CD4-positive, CD25-positive, alpha-beta regulatory T cell (primary cell): ENCODE results near the gene BMP7. TPM values are rescaled to one million over a fixed set of nuclear protein-coding genes. Genes with fewer than 3 reads are reported as not detected.

Source experiments
- ATAC-seq, 2 donors: fragments of 150-1000 bp; cut with Tn5 transposase; one replicate each; pipeline ENCODE4 v1.10.0; 2021; ENCODE audit warnings: low read depth in 2 of 2, moderate number of reproducible peaks in 2 of 2, moderate library complexity in 1 of 2
- DNase-seq, 3 donors: peaks; one replicate each; pipeline versions ENCODE4 v3.0.0 to v3.0.0-alpha.2; 2012 to 2022; ENCODE audit warnings: mixed read lengths in 1 of 3
- H3K27ac ChIP-seq: one replicate; pipeline ENCODE4 v1.7.0; 2013; ENCODE audit warnings: mild to moderate bottlenecking, low read length; ENCODE audit not compliant: insufficient read depth, poor library complexity, severe bottlenecking
- H3K27me3 ChIP-seq: one replicate; pipeline ENCODE4 v1.7.0; 2013; ENCODE audit warnings: low read length; ENCODE audit not compliant: control insufficient read depth, insufficient read depth
- H3K36me3 ChIP-seq: one replicate; pipeline ENCODE4 v1.7.0; 2013; ENCODE audit warnings: mild to moderate bottlenecking, low read length, moderate library complexity; ENCODE audit not compliant: control insufficient read depth, insufficient read depth
- H3K4me1 ChIP-seq: 2 replicates; pipeline ENCODE4 v1.7.0; 2013; ENCODE audit warnings: mild to moderate bottlenecking, low read length; ENCODE audit not compliant: insufficient read depth, control insufficient read depth, poor library complexity, severe bottlenecking
- H3K4me3 ChIP-seq: one replicate; pipeline ENCODE4 v1.7.0; 2013; ENCODE audit warnings: low read depth, mild to moderate bottlenecking, low read length, moderate library complexity
- H3K9me3 ChIP-seq, 2 experiments: 1 replicate in 1 of 2; 2 replicates in 1 of 2; pipeline ENCODE4 v1.7.0; 2013; ENCODE audit warnings: low read length in 2 of 2, mild to moderate bottlenecking in 1 of 2, moderate library complexity in 1 of 2; ENCODE audit not compliant: control insufficient read depth in 2 of 2
- H3K27ac Mint-ChIP-seq, 3 donors: one replicate each; pipeline ENCODE4 v1.8.0; 2020 to 2022; ENCODE audit warnings: mild to moderate bottlenecking in 3 of 3, mixed read lengths in 3 of 3, moderate library complexity in 2 of 3
- H3K27me3 Mint-ChIP-seq: one replicate; pipeline ENCODE4 v1.8.0; 2022; ENCODE audit warnings: mild to moderate bottlenecking, mixed read lengths
- H3K36me3 Mint-ChIP-seq: one replicate; pipeline ENCODE4 v1.8.0; 2020; ENCODE audit warnings: mixed read lengths
- H3K4me1 Mint-ChIP-seq, 4 donors: one replicate each; pipeline ENCODE4 v1.8.0; 2020 to 2022; ENCODE audit warnings: mixed read lengths in 4 of 4, mild to moderate bottlenecking in 1 of 4
- H3K4me3 Mint-ChIP-seq, 4 donors: one replicate each; pipeline ENCODE4 v1.8.0; 2020 to 2022; ENCODE audit warnings: mild to moderate bottlenecking in 4 of 4, mixed read lengths in 4 of 4, moderate library complexity in 3 of 4
- H3K9me3 Mint-ChIP-seq, 7 donors: one replicate each; pipeline ENCODE4 v1.8.0; 2020 to 2022; ENCODE audit warnings: mixed read lengths in 7 of 7, mild to moderate bottlenecking in 3 of 7, moderate library complexity in 2 of 7
- polyA plus RNA-seq, 4 donors: library from polyadenylated mRNA; unstranded; fragments of 300-500 nt; fragmentation: Illumina TruSeq; gene quantifications; one replicate each; pipeline ENCODE4 v1.2.3, GENCODE V29; 2021
- total RNA-seq: library from RNA; stranded (reverse); gene quantifications from one replicate; pipeline ENCODE4 v1.2.3, GENCODE V29; 2022

The BMP7 gene
- total and polyA plus RNA-seq, 5 donors from 2014 or later = not detected

DNA sequence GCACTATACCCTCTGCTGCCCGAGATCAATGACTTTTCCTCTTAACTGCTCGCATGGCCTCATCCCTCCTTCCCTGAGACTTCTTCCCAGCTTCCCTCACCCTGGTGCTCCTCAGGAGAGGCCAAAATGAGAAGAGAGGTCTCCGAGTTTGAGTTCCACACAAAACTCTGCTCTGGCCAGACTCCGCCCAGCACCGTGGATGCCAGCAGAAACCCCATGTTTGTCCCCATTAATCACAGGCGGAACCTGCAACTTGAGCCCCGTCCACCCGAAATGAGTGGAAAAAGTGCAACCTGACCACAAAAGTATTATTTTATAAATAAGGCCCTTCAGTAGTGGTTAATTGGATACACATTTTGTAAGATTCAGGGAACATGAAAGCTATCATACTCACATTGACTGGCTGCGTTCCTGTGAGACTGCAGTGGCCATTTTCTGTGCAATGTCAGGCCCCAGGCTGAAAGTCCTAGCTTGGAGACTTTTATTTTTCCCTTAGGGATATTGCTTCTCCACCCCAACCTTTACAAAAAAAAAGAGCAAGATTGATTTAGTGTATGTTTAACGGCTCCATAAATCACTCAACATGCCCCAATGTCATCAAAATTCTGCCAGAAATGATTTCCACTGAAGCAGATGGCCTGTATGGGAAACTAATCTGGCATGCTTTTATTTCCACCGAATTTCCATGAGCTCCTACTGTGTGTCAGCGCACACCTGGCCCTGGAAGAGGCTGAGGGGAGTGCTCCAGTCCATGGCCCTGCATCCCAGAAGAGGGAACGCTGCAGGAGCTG is 134.6 kb downstream of the BMP7 start:
- DNase-seq (no peak), ATAC-seq (no peak)
- peaks cover 0 to 2% (median 0%) of the 10 kb centered on the region in 7 donors for H3K9me3 Mint-ChIP-seq
- H3K4me1 ChIP-seq = no peaks in the 10 kb centered on the region
- no peak overlapping the region for H3K27ac ChIP-seq
- no peak overlapping the region for H3K4me3 Mint-ChIP-seq
- H3K9me3 ChIP-seq = no peaks in the 10 kb centered on the region
- no peaks in the 10 kb centered on the region for H3K4me1 Mint-ChIP-seq
- H3K4me3 ChIP-seq = no peak overlapping the region
- H3K27me3 Mint-ChIP-seq = peaks cover 6% of the 10 kb centered on the region
- H3K36me3 Mint-ChIP-seq = no peaks in the 10 kb centered on the region
- H3K27ac Mint-ChIP-seq = no peak overlapping the region
- no peaks in the 10 kb centered on the region for H3K36me3 ChIP-seq
- H3K27me3 ChIP-seq = no peaks in the 10 kb centered on the region

DNA sequence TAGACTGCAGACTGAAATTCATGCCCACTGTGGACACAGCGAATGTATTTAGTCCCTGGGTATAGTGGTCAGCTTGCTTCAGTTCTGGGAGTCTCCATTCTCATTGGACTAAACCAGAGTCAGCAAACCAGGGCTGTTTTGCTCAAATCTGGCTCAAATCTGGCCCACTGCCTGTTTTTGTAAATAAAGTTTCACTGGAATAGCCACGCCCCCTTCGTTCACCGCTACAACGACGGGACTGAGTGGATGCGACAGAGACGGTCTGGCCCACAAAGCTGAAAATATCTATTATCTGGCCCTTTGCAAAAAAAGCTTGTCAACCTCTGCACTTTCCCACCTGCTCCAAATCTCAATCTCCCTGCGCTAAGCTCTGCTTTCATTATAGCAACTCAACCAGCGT is 135.4 kb downstream of the BMP7 start:
- Mint-ChIP-seq H3K4me1 (no peaks in the 10 kb centered on the region), H3K27me3 (peaks cover 6% of the 10 kb centered on the region), H3K9me3 (peaks cover 0 to 4% (median 0%) of the 10 kb centered on the region in 7 donors), H3K27ac (no peak overlapping the region), H3K36me3 (no peaks in the 10 kb centered on the region), H3K4me3 (no peak overlapping the region)
- Histone ChIP-seq H3K9me3 (no peaks in the 10 kb centered on the region), H3K27me3 (no peaks in the 10 kb centered on the region), H3K4me1 (no peaks in the 10 kb centered on the region), H3K4me3 (no peak overlapping the region), H3K27ac (no peak overlapping the region), H3K36me3 (no peaks in the 10 kb centered on the region)
- DNase-seq = no peak
- no peak for ATAC-seq

DNA sequence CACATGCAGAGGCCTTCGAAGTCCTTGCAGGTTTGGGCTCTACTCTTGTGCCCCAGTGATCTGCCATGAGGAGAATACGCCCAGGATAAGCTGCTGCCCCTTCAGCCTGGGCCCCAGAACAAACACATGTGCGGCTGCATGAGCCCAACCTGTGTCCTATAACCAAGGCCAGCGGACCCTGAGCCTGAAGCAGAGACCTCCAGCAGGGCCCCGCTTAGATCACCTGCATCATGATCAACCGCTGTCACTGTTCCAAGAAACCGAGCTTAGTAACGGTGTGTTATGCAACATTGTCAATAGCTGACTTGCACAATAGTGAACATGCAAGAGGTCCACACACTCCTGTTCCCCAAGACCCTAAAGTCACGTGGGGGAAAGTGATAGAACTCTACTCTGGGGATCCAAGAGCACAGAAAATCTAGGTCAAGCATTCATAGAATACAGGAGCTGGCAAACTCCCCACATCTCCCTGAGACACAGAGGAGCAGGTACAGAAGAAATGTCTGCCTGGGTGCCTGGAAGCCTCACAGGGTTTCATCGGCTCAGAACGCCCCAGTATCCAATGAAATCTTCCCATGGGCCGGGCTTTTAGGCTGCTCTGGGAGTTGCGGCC is 136.2 kb downstream of the BMP7 start:
- DNase-seq = no peak
- H3K4me3 ChIP-seq = no peak overlapping the region
- ATAC-seq = no peak
- Mint-ChIP-seq H3K27me3 (peaks cover 6% of the 10 kb centered on the region), H3K9me3 (peaks cover 0 to 4% (median 0%) of the 10 kb centered on the region in 7 donors), H3K4me1 (no peaks in the 10 kb centered on the region), H3K27ac (no peak overlapping the region), H3K36me3 (no peaks in the 10 kb centered on the region), H3K4me3 (no peak overlapping the region)
- no peak overlapping the region for H3K27ac ChIP-seq
- no peaks in the 10 kb centered on the region for H3K27me3 ChIP-seq
- H3K9me3 ChIP-seq = no peaks in the 10 kb centered on the region
- no peaks in the 10 kb centered on the region for H3K4me1 ChIP-seq
- no peaks in the 10 kb centered on the region for H3K36me3 ChIP-seq

DNA sequence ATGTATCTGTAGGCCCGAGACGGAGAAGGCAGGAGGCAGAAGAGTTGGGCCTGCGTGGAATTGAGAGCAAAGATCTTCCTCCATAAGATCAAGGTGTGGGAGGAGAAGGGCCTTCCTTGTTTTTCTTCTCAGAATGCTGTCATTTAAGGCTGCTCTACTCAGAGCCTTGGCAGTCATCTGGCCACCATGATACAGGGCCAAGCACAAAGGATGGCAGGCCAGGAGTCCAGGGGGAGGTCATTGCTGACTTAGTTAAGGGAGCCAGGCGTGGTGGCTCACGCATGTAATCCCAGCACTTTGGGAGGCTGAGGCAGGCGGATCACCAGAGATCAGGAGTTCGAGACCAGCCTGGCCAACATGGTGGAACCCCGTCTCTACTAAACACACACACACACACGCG is 137.1 kb downstream of the BMP7 start:
- DNase-seq (no peak), ATAC-seq (no peak)
- Histone ChIP-seq H3K9me3 (no peaks in the 10 kb centered on the region), H3K36me3 (no peaks in the 10 kb centered on the region), H3K27me3 (no peaks in the 10 kb centered on the region), H3K4me3 (no peak overlapping the region), H3K4me1 (no peaks in the 10 kb centered on the region), H3K27ac (no peak overlapping the region)
- Mint-ChIP-seq H3K4me1 (no peaks in the 10 kb centered on the region), H3K27ac (no peak overlapping the region), H3K36me3 (no peaks in the 10 kb centered on the region), H3K4me3 (no peak overlapping the region), H3K27me3 (peaks cover 5% of the 10 kb centered on the region), H3K9me3 (peaks cover 0 to 4% (median 0%) of the 10 kb centered on the region in 7 donors)

DNA sequence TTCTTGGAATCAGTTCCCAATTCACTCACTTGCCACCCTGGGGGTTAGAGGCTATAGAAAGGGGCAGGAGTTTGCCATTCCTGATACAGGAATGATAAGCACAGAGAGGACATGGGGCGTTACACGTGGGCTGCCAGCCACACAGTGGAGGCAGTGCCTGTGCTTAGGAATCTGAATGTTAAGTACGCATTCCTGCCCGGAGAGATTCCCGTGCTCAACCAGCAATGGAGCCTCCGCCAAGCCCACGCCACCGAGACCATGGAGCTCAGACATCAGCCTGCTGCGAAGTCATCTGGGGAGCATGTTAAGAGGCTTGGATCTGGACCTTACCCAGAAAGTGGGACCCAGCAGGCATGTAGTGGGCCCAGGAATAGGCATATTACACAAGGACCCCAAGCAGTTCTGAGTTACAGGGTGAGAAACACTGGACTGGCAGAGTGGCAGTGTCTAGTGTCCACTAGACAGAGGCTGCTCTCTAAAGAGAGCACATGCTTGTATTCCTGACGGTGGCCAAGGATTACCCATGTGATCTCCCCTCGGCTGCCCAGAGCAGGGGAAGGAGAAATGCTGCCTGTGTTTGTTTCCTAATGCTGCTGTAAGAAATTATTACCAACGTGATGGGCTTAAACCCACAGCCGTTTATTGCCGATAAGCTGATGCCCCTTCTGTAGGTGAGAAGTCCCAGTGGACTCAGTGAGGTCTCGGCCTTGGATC is 138.2 kb downstream of the BMP7 start:
- Histone ChIP-seq H3K4me3 (no peak overlapping the region), H3K9me3 (no peaks in the 10 kb centered on the region), H3K36me3 (no peaks in the 10 kb centered on the region), H3K4me1 (no peaks in the 10 kb centered on the region), H3K27ac (no peak overlapping the region), H3K27me3 (no peaks in the 10 kb centered on the region)
- peaks cover 4% of the 10 kb centered on the region for H3K27me3 Mint-ChIP-seq
- H3K9me3 Mint-ChIP-seq = peaks cover 0 to 4% (median 0%) of the 10 kb centered on the region in 7 donors
- H3K36me3 Mint-ChIP-seq = no peaks in the 10 kb centered on the region
- H3K4me3 Mint-ChIP-seq = no peak overlapping the region
- H3K27ac Mint-ChIP-seq = no peak overlapping the region
- no peak for ATAC-seq
- DNase-seq = no peak
- no peaks in the 10 kb centered on the region for H3K4me1 Mint-ChIP-seq

DNA sequence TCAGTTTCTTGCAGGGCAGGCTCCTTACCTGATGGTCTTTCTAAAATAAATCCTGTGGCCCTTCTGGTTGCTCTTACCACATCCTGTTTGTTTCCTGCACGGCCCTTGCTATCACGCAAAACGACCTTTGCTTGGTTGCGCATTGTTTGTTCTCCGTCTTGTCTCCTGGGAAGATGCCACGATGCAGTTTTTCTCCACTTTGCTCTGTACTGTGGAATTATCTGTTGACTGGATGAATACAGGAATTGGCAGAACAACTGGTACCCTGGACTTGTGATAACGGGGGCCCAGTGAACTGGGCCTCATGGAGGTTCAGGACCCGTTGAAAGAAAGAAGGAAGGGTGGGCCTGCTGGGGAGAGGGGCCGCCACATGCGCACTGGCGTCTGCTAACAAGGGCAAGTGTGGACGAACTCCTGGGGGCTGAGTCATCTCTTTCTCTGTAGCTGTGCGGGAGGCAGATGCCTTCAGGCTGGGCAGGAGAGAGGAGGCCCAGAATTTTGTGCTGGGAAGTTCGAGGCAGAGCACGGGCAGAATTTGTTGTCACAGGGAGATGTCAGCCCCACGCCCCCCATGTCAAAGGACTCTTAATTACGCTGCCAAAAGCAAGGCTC is 139.9 kb downstream of the BMP7 start:
- no peak for DNase-seq
- H3K36me3 Mint-ChIP-seq = no peaks in the 10 kb centered on the region
- no peaks in the 10 kb centered on the region for H3K9me3 ChIP-seq
- H3K27ac Mint-ChIP-seq = no peak overlapping the region
- H3K4me3 ChIP-seq = no peak overlapping the region
- H3K9me3 Mint-ChIP-seq = peaks cover 0 to 4% (median 0%) of the 10 kb centered on the region in 7 donors
- H3K27me3 Mint-ChIP-seq = peaks cover 4% of the 10 kb centered on the region
- H3K4me1 ChIP-seq = no peaks in the 10 kb centered on the region
- H3K27ac ChIP-seq = no peak overlapping the region
- no peak overlapping the region for H3K4me3 Mint-ChIP-seq
- H3K36me3 ChIP-seq = no peaks in the 10 kb centered on the region
- H3K27me3 ChIP-seq = no peaks in the 10 kb centered on the region
- H3K4me1 Mint-ChIP-seq = no peaks in the 10 kb centered on the region
- ATAC-seq = no peak

DNA sequence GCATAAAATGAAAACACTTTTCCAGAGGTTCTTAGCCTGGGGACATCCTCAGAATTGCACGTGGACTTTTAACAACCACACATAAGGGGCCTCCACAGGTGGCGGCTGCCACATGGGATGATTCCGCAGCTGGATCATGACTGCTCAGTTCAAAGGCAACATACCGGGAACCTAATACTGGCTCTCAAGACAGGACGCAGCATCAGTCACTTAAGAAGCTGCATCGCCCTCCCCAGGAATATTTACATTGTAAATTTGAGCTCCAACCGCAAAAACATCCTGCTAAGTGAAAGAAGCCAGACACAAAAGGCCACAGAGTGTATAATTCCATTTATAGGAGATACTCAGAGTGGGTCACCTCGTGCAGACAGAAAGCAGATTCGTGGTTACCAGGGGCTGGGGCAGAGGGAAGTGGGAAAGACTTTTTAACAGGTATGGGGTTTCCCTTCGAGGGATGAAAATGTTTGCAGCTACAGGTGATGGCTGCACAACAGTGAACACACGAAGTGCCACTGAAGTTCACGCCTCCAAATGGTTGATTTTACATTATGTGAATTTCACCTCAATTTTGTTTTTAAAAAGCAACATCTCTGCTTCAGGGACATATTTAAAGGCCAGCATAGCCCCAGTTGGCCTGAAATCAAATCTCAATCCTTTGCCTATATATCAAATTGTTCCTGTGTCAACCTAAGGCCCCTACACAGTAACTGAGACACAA is 141.5 kb downstream of the BMP7 start:
- no peak overlapping the region for H3K4me3 ChIP-seq
- no peak overlapping the region for H3K27ac Mint-ChIP-seq
- no peaks in the 10 kb centered on the region for H3K27me3 ChIP-seq
- H3K27ac ChIP-seq = no peak overlapping the region
- DNase-seq (no peak), ATAC-seq (no peak)
- no peaks in the 10 kb centered on the region for H3K36me3 Mint-ChIP-seq
- peaks cover 0 to 4% (median 0%) of the 10 kb centered on the region in 7 donors for H3K9me3 Mint-ChIP-seq
- no peaks in the 10 kb centered on the region for H3K4me1 ChIP-seq
- no peaks in the 10 kb centered on the region for H3K4me1 Mint-ChIP-seq
- H3K4me3 Mint-ChIP-seq = no peak overlapping the region
- peaks cover 4% of the 10 kb centered on the region for H3K27me3 Mint-ChIP-seq
- no peaks in the 10 kb centered on the region for H3K9me3 ChIP-seq
- no peaks in the 10 kb centered on the region for H3K36me3 ChIP-seq
